NCI-H345 (cell line): ENCODE results near the gene UTF1.

Source experiments
- DNase-seq: peaks from one replicate; lab custom pipeline; 2025; lab: John Stamatoyannopoulos, UW

UTF1 gene

GRCh38 chr10:133196936-133197758 lies 32.9 kb upstream of the UTF1 start:
- DNase-seq: no peak

- no peak for DNase-seq
These were observed 32.2 kb upstream of the UTF1 start for GRCh38 chr10:133197786-133198185.

GRCh38 chr10:133198206-133198605 lies 31.8 kb upstream of the UTF1 start:
- no peak for DNase-seq

GRCh38 chr10:133198621-133199487 lies 31.2 kb upstream of the UTF1 start:
- DNase-seq: no peak

- no peak for DNase-seq
These were observed 30.5 kb upstream of the UTF1 start for GRCh38 chr10:133199488-133199885.

GRCh38 chr10:133199992-133200611 lies 29.9 kb upstream of the UTF1 start:
- DNase-seq: no peak

GRCh38 chr10:133200621-133201031 lies 29.4 kb upstream of the UTF1 start:
- no peak for DNase-seq

- no peak for DNase-seq
These were observed 28.7 kb upstream of the UTF1 start for GRCh38 chr10:133201151-133201947.

GRCh38 chr10:133201948-133202725 lies 27.9 kb upstream of the UTF1 start:
- DNase-seq: no peak

GRCh38 chr10:133202778-133203651 lies 27.0 kb upstream of the UTF1 start:
- no peak for DNase-seq

- DNase-seq: no peak
These were observed 26.3 kb upstream of the UTF1 start for GRCh38 chr10:133203652-133204195.

GRCh38 chr10:133204226-133205015 lies 25.6 kb upstream of the UTF1 start:
- no peak for DNase-seq

GRCh38 chr10:133205146-133205545 lies 24.9 kb upstream of the UTF1 start:
- no peak for DNase-seq

GRCh38 chr10:133206356-133207040 lies 23.5 kb upstream of the UTF1 start:
- no peak for DNase-seq

GRCh38 chr10:133207041-133207600 lies 22.9 kb upstream of the UTF1 start:
- no peak for DNase-seq

GRCh38 chr10:133207627-133208026 lies 22.4 kb upstream of the UTF1 start:
- DNase-seq: no peak

- no peak for DNase-seq
These were observed 21.6 kb upstream of the UTF1 start for GRCh38 chr10:133208466-133208865.

- no peak for DNase-seq
These were observed 20.9 kb upstream of the UTF1 start for GRCh38 chr10:133209117-133209516.
